ENCODE data around the gene PLD6. TPM values are rescaled to one million over a fixed set of nuclear protein-coding genes. Genes with fewer than 3 reads are reported as not detected.
A peak's percentile ranks its signal among the peaks of the same experiment; 100 is the strongest.
"Not testable (repeated sequence)": the region's sequence is repeated elsewhere in the genome, so short reads cannot be mapped to it uniquely, and the experiment has no call there.

Gene PLD6
- total RNA-seq, 1 donor from 2014 or later: 3.7 TPM

DNA sequence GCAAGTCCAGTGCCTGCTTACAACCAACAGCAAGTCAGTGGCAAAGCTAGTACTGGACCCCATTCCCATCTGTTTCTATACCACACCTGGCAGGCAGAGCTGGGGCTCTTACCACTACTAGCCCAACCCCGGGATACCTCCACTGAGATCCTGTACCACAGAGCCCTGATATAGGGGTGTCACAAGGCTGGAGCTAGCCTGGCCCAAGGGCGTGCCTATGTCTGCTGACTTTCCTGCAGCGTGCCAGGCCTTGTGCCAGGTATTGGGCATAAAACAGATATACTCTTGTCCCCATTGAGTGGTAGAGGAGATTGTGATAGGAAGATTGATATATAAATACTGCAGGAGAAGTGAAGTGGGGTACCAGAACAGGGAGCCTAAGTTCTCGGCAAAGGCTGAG is 44.4 kb downstream of the PLD6 start:
- no peak overlapping the region for H3K4me3 ChIP-seq (ENCODE audit: low read depth, low read length)
- no peaks in the 10 kb centered on the region for H3K27me3 ChIP-seq (ENCODE audit: control insufficient read depth, insufficient read depth, low read length)
- DNase-seq (ENCODE audit: low read depth) (no peak), FAIRE-seq (no peak)
- TF ChIP-seq, protein P1, sequence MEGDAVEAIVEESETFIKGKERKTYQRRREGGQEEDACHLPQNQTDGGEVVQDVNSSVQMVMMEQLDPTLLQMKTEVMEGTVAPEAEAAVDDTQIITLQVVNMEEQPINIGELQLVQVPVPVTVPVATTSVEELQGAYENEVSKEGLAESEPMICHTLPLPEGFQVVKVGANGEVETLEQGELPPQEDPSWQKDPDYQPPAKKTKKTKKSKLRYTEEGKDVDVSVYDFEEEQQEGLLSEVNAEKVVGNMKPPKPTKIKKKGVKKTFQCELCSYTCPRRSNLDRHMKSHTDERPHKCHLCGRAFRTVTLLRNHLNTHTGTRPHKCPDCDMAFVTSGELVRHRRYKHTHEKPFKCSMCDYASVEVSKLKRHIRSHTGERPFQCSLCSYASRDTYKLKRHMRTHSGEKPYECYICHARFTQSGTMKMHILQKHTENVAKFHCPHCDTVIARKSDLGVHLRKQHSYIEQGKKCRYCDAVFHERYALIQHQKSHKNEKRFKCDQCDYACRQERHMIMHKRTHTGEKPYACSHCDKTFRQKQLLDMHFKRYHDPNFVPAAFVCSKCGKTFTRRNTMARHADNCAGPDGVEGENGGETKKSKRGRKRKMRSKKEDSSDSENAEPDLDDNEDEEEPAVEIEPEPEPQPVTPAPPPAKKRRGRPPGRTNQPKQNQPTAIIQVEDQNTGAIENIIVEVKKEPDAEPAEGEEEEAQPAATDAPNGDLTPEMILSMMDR (IDR thresholded peaks at IDR 0.05; ENCODE audit: insufficient read depth, low read length, severe bottlenecking): no peak
- peaks cover 41% of the 10 kb centered on the region for H3K36me3 ChIP-seq (ENCODE audit: control insufficient read depth, insufficient read depth, low read length)

DNA sequence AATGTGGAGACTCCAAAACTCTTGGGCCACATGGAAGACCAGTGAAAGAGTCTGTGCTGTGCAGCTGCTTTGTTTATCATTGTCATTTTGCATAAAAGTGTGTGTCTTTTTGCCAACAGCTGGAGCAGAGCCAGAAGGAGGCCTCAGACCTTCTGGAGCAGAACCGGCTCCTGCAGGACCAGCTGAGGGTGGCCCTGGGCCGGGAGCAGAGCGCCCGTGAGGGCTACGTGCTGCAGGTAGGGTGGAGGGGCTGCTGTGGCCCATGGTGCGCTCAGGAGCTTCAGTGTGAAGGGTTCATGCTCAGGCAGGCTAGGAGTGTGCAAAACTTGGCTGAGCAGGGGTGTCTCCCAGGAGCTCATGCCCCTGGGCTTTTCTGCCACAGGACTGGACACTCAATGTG is 45.0 kb downstream of the PLD6 start:
- Histone ChIP-seq H3K4me3 (ENCODE audit: low read depth, low read length) (no peak overlapping the region), H3K27me3 (ENCODE audit: control insufficient read depth, insufficient read depth, low read length) (no peaks in the 10 kb centered on the region), H3K36me3 (ENCODE audit: control insufficient read depth, insufficient read depth, low read length) (peaks cover 42% of the 10 kb centered on the region)
- FAIRE-seq: no peak
- DNase-seq (ENCODE audit: low read depth): no peak
- TF ChIP-seq, protein P1 (IDR thresholded peaks at IDR 0.05; ENCODE audit: insufficient read depth, low read length, severe bottlenecking): no peak

DNA sequence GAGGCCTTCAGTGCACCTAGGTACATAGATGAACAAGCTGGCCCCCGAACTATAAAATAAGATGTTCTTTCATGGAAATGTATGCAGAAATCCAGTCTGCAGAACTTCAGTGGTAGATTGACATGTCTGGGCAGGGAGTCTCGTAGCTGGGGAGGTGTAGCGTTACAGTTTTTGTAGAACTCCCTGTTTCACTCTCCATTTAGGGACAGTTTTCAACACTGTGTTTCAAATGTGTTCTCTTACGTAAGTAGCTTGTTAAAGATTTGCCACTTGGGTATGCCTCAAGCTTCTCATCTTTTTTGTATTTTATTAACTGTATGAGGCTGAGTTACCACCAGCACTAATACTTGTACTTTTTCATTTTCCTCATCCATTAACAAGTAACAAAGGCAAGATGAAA is 46.6 kb downstream of the PLD6 start:
- TF ChIP-seq, protein P1 (IDR thresholded peaks at IDR 0.05; ENCODE audit: insufficient read depth, low read length, severe bottlenecking): no peak
- DNase-seq (ENCODE audit: low read depth) (peak; percentile 28), FAIRE-seq (no peak)
- Histone ChIP-seq H3K4me3 (ENCODE audit: low read depth, low read length) (no peak overlapping the region), H3K36me3 (ENCODE audit: control insufficient read depth, insufficient read depth, low read length) (peaks cover 33% of the 10 kb centered on the region), H3K27me3 (ENCODE audit: control insufficient read depth, insufficient read depth, low read length) (no peaks in the 10 kb centered on the region)

DNA sequence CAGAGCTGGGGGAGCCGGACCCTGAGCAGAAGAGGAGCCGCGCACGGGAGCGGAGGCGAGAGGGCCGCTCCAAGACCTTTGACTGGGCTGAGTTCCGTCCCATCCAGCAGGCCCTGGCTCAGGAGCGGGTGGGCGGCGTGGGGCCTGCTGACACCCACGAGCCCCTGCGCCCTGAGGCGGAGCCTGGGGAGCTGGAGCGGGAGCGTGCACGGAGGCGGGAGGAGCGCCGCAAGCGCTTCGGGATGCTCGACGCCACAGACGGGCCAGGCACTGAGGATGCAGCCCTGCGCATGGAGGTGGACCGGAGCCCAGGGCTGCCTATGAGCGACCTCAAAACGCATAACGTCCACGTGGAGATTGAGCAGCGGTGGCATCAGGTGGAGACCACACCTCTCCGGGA is 47.6 kb downstream of the PLD6 start:
- not testable (repeated sequence) for FAIRE-seq; H3K4me3 ChIP-seq (ENCODE audit: low read depth, low read length); DNase-seq (ENCODE audit: low read depth); H3K27me3 ChIP-seq (ENCODE audit: control insufficient read depth, insufficient read depth, low read length)
- peaks cover 38% of the 10 kb centered on the region for H3K36me3 ChIP-seq (ENCODE audit: control insufficient read depth, insufficient read depth, low read length)

DNA sequence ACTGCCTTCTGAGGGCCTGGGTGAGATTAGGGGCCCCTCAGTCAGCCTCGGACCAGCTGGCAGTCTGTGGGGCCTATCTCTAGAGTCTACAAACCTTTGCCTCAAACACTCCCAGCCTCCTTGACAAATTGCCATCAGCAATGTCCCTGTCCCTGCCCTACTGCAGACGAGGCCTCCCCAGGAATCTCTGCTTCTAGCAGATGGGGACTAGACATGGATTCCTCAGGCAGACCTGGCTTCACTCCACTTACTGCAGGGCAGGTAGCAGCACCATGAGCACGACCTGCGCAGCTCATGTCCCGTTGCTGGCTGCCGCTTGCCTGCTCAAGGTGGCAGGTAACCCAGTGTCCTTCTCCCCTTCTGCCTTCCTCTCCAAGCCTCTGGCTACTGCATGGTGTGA is 49.1 kb downstream of the PLD6 start:
- Histone ChIP-seq H3K4me3 (ENCODE audit: low read depth, low read length) (no peak overlapping the region), H3K36me3 (ENCODE audit: control insufficient read depth, insufficient read depth, low read length) (peaks cover 44% of the 10 kb centered on the region), H3K27me3 (ENCODE audit: control insufficient read depth, insufficient read depth, low read length) (no peaks in the 10 kb centered on the region)
- DNase-seq (ENCODE audit: low read depth) (no peak), FAIRE-seq (no peak)
- TF ChIP-seq, protein P1 (IDR thresholded peaks at IDR 0.05; ENCODE audit: insufficient read depth, low read length, severe bottlenecking): no peak

DNA sequence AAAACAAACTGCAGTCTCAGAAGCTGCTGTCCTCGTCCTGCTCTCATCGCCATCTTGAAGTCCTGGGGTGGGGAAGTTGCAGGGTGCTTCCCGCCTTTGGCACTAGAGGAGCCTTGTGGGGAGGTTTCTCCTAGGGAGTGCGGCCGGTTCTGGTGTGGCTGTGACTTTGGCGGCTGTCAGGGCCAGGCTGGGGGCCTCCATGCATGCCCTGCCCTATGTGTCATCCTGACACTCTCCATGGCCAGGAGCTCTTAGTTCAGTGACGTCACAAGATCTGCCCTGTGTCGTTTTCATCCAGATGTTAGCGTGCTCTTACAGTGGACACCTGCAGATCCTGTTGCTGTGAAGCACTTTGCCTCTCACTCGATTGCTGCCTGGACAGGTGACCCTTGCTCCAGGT is 49.6 kb downstream of the PLD6 start:
- Histone ChIP-seq H3K27me3 (ENCODE audit: control insufficient read depth, insufficient read depth, low read length) (no peaks in the 10 kb centered on the region), H3K36me3 (ENCODE audit: control insufficient read depth, insufficient read depth, low read length) (peaks cover 40% of the 10 kb centered on the region), H3K4me3 (ENCODE audit: low read depth, low read length) (no peak overlapping the region)
- peak; percentile 39 for DNase-seq (ENCODE audit: low read depth)
- TF ChIP-seq, protein P1 (IDR thresholded peaks at IDR 0.05; ENCODE audit: insufficient read depth, low read length, severe bottlenecking): no peak
- no peak for FAIRE-seq
